GM18951 (cell line): ENCODE measurements around the gene LIN28A.
A peak's percentile ranks its signal among the peaks of the same experiment; 100 is the strongest.

Source experiments
- POLR2A ChIP-seq: IDR thresholded peaks from 4 replicates; pipeline ENCODE4 v1.6.1; 2011; ENCODE audit warnings: mild to moderate bottlenecking; ENCODE audit not compliant: insufficient read length, insufficient read depth; ENCODE audit errors: extremely low read depth
- in situ Hi-C: fragments of 300-500 bp; cut with MboI; formaldehyde crosslinking; loops from one replicate; pipeline ENCODE4 v1.12.0; 2022; ENCODE audit warnings: low sequenced_read_pairs, mixed read lengths, inconsistent platforms; ENCODE audit not compliant: unreplicated experiment

The LIN28A gene

GRCh38 chr1:26403656-26404055 is 7.0 kb upstream of the LIN28A start:
- in situ Hi-C loops, result no loop called here
- no peak for TF ChIP-seq POLR2A

- no peak for TF ChIP-seq POLR2A
- in situ Hi-C loops, result no loop called here
Observed at GRCh38 chr1:26404641-26405040, 6.0 kb upstream of the LIN28A start.

GRCh38 chr1:26405281-26405915 is 5.2 kb upstream of the LIN28A start:
- TF ChIP-seq POLR2A, result no peak

GRCh38 chr1:26408604-26409003 is 2.0 kb upstream of the LIN28A start:
- TF ChIP-seq POLR2A, result no peak
- in situ Hi-C loops, result no loop called here

More at GRCh38 chr1:26405281-26405915, 5.2 kb upstream of the LIN28A start:
- in situ Hi-C loops, result no loop called here

GRCh38 chr1:26409191-26409807 is 1.3 kb upstream of the LIN28A start:
- in situ Hi-C loops, result no loop called here
- no peak for TF ChIP-seq POLR2A

GRCh38 chr1:26411624-26412074 is 1.0 kb downstream of the LIN28A start:
- in situ Hi-C loops, result no loop called here
- TF ChIP-seq POLR2A, result no peak

- in situ Hi-C loops, result no loop called here
- no peak for TF ChIP-seq POLR2A
Observed at GRCh38 chr1:26412180-26412840, 1.7 kb downstream of the LIN28A start.

- no peak for TF ChIP-seq POLR2A
- in situ Hi-C loops, result no loop called here
Observed at GRCh38 chr1:26413031-26413430, 2.4 kb downstream of the LIN28A start.

- in situ Hi-C loops, result no loop called here
- TF ChIP-seq POLR2A, result no peak
Observed at GRCh38 chr1:26417111-26417759, 6.6 kb downstream of the LIN28A start.

- TF ChIP-seq POLR2A, result no peak
- in situ Hi-C loops, result no loop called here
Observed at GRCh38 chr1:26418865-26419349, 8.3 kb downstream of the LIN28A start.

- no peak for TF ChIP-seq POLR2A
- in situ Hi-C loops, result no loop called here
Observed at GRCh38 chr1:26419494-26419893, 8.9 kb downstream of the LIN28A start.

- TF ChIP-seq POLR2A, result no peak
- in situ Hi-C loops, result no loop called here
Observed at GRCh38 chr1:26429721-26430120, 19.1 kb downstream of the LIN28A start.

- TF ChIP-seq POLR2A, result peak; percentile 88
- in situ Hi-C loops, result no loop called here
Observed at GRCh38 chr1:26431979-26432695, 21.5 kb downstream of the LIN28A start, which contains the start of gene DHDDS. Gene DHDDS, plus strand, starts transcription at chr1:26432321. Its CDS starts 625 bp downstream, at chr1:26432946.
